A549 (cell line): Measurements from ENCODE around the gene AFMID. TPM values are rescaled to one million over a fixed set of nuclear protein-coding genes. Genes with fewer than 3 reads are reported as not detected.

ENCODE experiments used
- ATAC-seq, 2 experiments: fragments of 200-7000 bp in 1 of 2; fragments of >200 bp in 1 of 2; cut with Nextera tagmentation in 1 of 2; cut with Tn5 transposase in 1 of 2; 3 replicates each; pipeline versions ENCODE4 v1.8.0 to v1.9.1; 2018 to 2020; ENCODE audit warnings: mild to moderate bottlenecking in 1 of 2, moderate library complexity in 1 of 2
- CTCF ChIA-PET: fragments of 300-600 bp; sonication (Branson Sonifier 250); formaldehyde crosslinking; extraction: SDS; loops from one replicate; lab custom pipeline; 2021; ENCODE audit warnings: antibody characterized with exemption, inconsistent platforms; lab: Yijun Ruan, JAX
- POLR2A ChIA-PET: fragments of 350-600 bp; formaldehyde crosslinking; extraction: SDS; loops from one replicate; lab custom pipeline; 2021; ENCODE audit warnings: antibody characterized with exemption, inconsistent platforms; lab: Yijun Ruan, JAX
- DNase-seq, 2 experiments: peaks; one replicate each; pipeline versions ENCODE4 v3.0.0 to v3.0.0-alpha.2; 2011 to 2016; ENCODE audit warnings: low read depth in 1 of 2, low spot score in 1 of 2
- FAIRE-seq: peaks from 2 replicates; lab custom pipeline; 2011; peaks lifted over from hg19 to GRCh38; lab: Jason Lieb, UNC
- H3K27ac ChIP-seq, 2 experiments: fragments of >200 bp; sonication (Bioruptor Twin); formaldehyde crosslinking; 3 replicates each; pipeline ENCODE4 v1.5.1; 2016 to 2017
- H3K4me1 ChIP-seq: fragments of >200 bp; sonication (Bioruptor Twin); formaldehyde crosslinking; 3 replicates; pipeline ENCODE4 v1.6.1; 2016
- H3K4me2 ChIP-seq: fragments of >200 bp; sonication (Bioruptor Twin); formaldehyde crosslinking; 3 replicates; pipeline ENCODE4 v1.6.1; 2016
- H3K4me3 ChIP-seq: fragments of >200 bp; sonication (Bioruptor Twin); formaldehyde crosslinking; 3 replicates; pipeline ENCODE4 v1.5.1; 2016
- H3K9me3 ChIP-seq: fragments of >200 bp; sonication (Bioruptor Twin); formaldehyde crosslinking; 3 replicates; pipeline ENCODE4 v1.6.1; 2016
- ATOH8 ChIP-seq: fragments of 250-450 bp; sonication (Bioruptor Pico); IDR thresholded peaks from 2 replicates; pipeline ENCODE4 v1.5.0; 2020; ENCODE audit warnings: low read depth, mild to moderate bottlenecking, moderate library complexity
- CBX2 ChIP-seq: fragments of 200-600 bp; sonication (generic); IDR thresholded peaks from 2 replicates; pipeline ENCODE4 v1.6.1; 2016; ENCODE audit warnings: low read depth, mild to moderate bottlenecking, borderline replicate concordance
- CBX8 ChIP-seq: fragments of 200-600 bp; sonication (generic); IDR thresholded peaks from 2 replicates; pipeline ENCODE4 v1.6.1; 2016
- CEBPB ChIP-seq, 2 experiments: fragments of >200 bp in 1 of 2; sonication (Bioruptor Twin) in 1 of 2; formaldehyde crosslinking in 1 of 2; IDR thresholded peaks; 2 replicates each; pipeline ENCODE4 v1.6.1; 2012 to 2016
- CHD2 ChIP-seq: fragments of 150-350 bp; IDR thresholded peaks from 2 replicates; pipeline ENCODE4 v1.6.1; 2014; ENCODE audit warnings: low read length; ENCODE audit not compliant: partially characterized antibody
- EHMT2 ChIP-seq: fragments of 200-600 bp; sonication (generic); IDR thresholded peaks from 2 replicates; pipeline ENCODE4 v1.6.1; 2016; ENCODE audit warnings: antibody characterized with exemption, low read depth, mild to moderate bottlenecking, moderate library complexity
- ELK1 ChIP-seq: fragments of 150-350 bp; IDR thresholded peaks from 2 replicates; pipeline ENCODE4 v1.6.1; 2014; ENCODE audit warnings: low read depth, mild to moderate bottlenecking, low read length
- FOSL2 ChIP-seq, 2 experiments: fragments of 450-650 bp in 1 of 2; fragments of >200 bp in 1 of 2; sonication (Bioruptor Twin) in 1 of 2; formaldehyde crosslinking; IDR thresholded peaks; 2 replicates each; pipeline versions ENCODE4 v1.5.0 to v1.6.1; 2016 to 2020; ENCODE audit warnings: mild to moderate bottlenecking in 1 of 2, moderate library complexity in 1 of 2
- HDAC2 ChIP-seq: fragments of 200-600 bp; sonication (generic); IDR thresholded peaks from 2 replicates; pipeline ENCODE4 v1.6.1; 2016
- HEYL ChIP-seq: fragments of 250-450 bp; sonication (Bioruptor Pico); IDR thresholded peaks from 2 replicates; pipeline ENCODE4 v1.8.0; 2021; ENCODE audit warnings: mild to moderate bottlenecking, moderate library complexity
- HOXA7 ChIP-seq: fragments of 250-450 bp; sonication (Bioruptor Pico); IDR thresholded peaks from 2 replicates; pipeline ENCODE4 v1.5.0; 2020; ENCODE audit warnings: mild to moderate bottlenecking, moderate library complexity
- HOXB13 ChIP-seq: fragments of 250-450 bp; sonication (Bioruptor Pico); IDR thresholded peaks from 2 replicates; pipeline ENCODE4 v1.5.0; 2020; ENCODE audit warnings: low read depth, mild to moderate bottlenecking, moderate library complexity
- MAX ChIP-seq: IDR thresholded peaks from 2 replicates; pipeline ENCODE4 v1.6.1; 2012
- MAZ ChIP-seq: fragments of 150-350 bp; IDR thresholded peaks from 2 replicates; pipeline ENCODE4 v1.6.1; 2014; ENCODE audit warnings: antibody characterized with exemption, low read depth, low read length, borderline replicate concordance
- MYC ChIP-seq: IDR thresholded peaks from 2 replicates; pipeline ENCODE4 v1.6.1; 2012; ENCODE audit warnings: mild to moderate bottlenecking, inconsistent platforms, low read length, improper control_type of control experiment, borderline replicate concordance
- NFE2L2 ChIP-seq: fragments of 150-350 bp; conservative IDR thresholded peaks from 2 replicates; pipeline ENCODE4 v1.6.1; 2014; ENCODE audit warnings: low read length
- NR3C1 ChIP-seq: fragments of >200 bp; sonication (Bioruptor Twin); formaldehyde crosslinking; IDR thresholded peaks from 3 replicates; pipeline ENCODE4 v1.6.1; 2017
- PHF8 ChIP-seq: fragments of 200-600 bp; sonication (generic); IDR thresholded peaks from 2 replicates; pipeline ENCODE4 v1.6.1; 2016; ENCODE audit warnings: low read depth, mild to moderate bottlenecking, antibody characterized with exemption, moderate library complexity, borderline replicate concordance
- POLR2A ChIP-seq: IDR thresholded peaks from 2 replicates; pipeline ENCODE4 v1.6.1; 2012; ENCODE audit warnings: mild to moderate bottlenecking, low read length
- RARB ChIP-seq: fragments of 250-450 bp; sonication (Bioruptor Pico); IDR thresholded peaks from 2 replicates; pipeline ENCODE4 v1.8.0; 2021; ENCODE audit warnings: mild to moderate bottlenecking, moderate library complexity
- RFX5 ChIP-seq: fragments of 450-650 bp; IDR thresholded peaks from 2 replicates; pipeline ENCODE4 v1.7.1; 2014; ENCODE audit warnings: antibody characterized with exemption, mild to moderate bottlenecking, moderate library complexity
- RNF2 ChIP-seq: fragments of 200-600 bp; sonication (generic); IDR thresholded peaks from 2 replicates; pipeline ENCODE4 v1.6.1; 2016; ENCODE audit warnings: low read depth, mild to moderate bottlenecking, antibody characterized with exemption, moderate library complexity, borderline replicate concordance
- SREBF2 ChIP-seq: fragments of 450-650 bp; IDR thresholded peaks from 2 replicates; pipeline ENCODE4 v1.6.1; 2014; ENCODE audit warnings: mild to moderate bottlenecking, moderate library complexity
- ZFP36 ChIP-seq: fragments of 450-650 bp; IDR thresholded peaks from 2 replicates; pipeline ENCODE4 v1.6.1; 2014; ENCODE audit warnings: borderline replicate concordance; ENCODE audit not compliant: partially characterized antibody
- ZSCAN20 ChIP-seq: fragments of 250-450 bp; sonication (Bioruptor Pico); IDR thresholded peaks from 2 replicates; pipeline ENCODE4 v1.8.0; 2022; ENCODE audit warnings: mild to moderate bottlenecking, moderate library complexity
- WGBS: methylation state at CpG from one replicate; pipeline ENCODE4 v1.1.6; 2017; ENCODE audit errors: missing lambda C conversion rate; 5-methylcytosine and 5-hydroxymethylcytosine counted together
- polyA plus RNA-seq, 4 experiments: library from polyadenylated mRNA; depleted of rRNA in 3 of 4; stranded (reverse); fragments of >200 nt; fragmentation: RNase III in 1 of 4; extraction: RNeasy Plus Mini Kit Qiagen cat#74134 plus additional on column Dnase treatment in 1 of 4; gene quantifications; 2 replicates in 3 of 4; 3 replicates in 1 of 4; pipeline ENCODE4 v1.2.3, GENCODE V29; 2011 to 2017
- TF ChIP-seq, protein P1 (sequence below): fragments of >200 bp; sonication (Bioruptor Twin); formaldehyde crosslinking; IDR thresholded peaks from 2 replicates; pipeline ENCODE4 v1.6.1; 2016
- TF ChIP-seq, protein P2 (sequence below): fragments of >200 bp; sonication (Bioruptor Twin); formaldehyde crosslinking; IDR thresholded peaks from 3 replicates; pipeline ENCODE4 v1.6.1; 2016

The AFMID gene
- polyA plus RNA-seq, 2 of the 4 experiments (the other 2 are of a cell fraction): 33.4 to 43.4 TPM

- ATAC-seq (no peak), DNase-seq (no peak), FAIRE-seq (no peak)
- ChIA-PET POLR2A (no interaction called here), CTCF (interaction anchor here (1.0 to 7.2 kb wide), 10 partner anchors 8 to 98 kb away, joined by 3 to 105 read pairs (median 4); no protein-coding TSS in a partner anchor)
- 92% methylated on average over 13 of the region's 13 CpGs for WGBS
- no peak overlapping the region for H3K27ac ChIP-seq
- H3K4me3 ChIP-seq: no peak overlapping the region
- H3K4me1 ChIP-seq: peaks cover 31% of the 10 kb centered on the region
- H3K9me3 ChIP-seq: no peaks in the 10 kb centered on the region
- H3K4me2 ChIP-seq: no peak overlapping the region
- TF ChIP-seq POLR2A: no peak
- TF ChIP-seq, protein P1, sequence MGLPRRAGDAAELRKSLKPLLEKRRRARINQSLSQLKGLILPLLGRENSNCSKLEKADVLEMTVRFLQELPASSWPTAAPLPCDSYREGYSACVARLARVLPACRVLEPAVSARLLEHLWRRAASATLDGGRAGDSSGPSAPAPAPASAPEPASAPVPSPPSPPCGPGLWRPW: no peak
- TF ChIP-seq CBX8: no peak
- TF ChIP-seq ZSCAN20 (CRISPR knock-in tag): no peak
- no peak for TF ChIP-seq CBX2
- no peak for TF ChIP-seq HEYL (CRISPR knock-in tag)
- TF ChIP-seq MAZ: no peak
- no peak for TF ChIP-seq RARB (CRISPR knock-in tag)
- TF ChIP-seq NFE2L2: no peak
- no peak for TF ChIP-seq EHMT2
Measured at GRCh38 chr17:78182504-78182903, 4.7 kb upstream of the AFMID start.

DNA sequence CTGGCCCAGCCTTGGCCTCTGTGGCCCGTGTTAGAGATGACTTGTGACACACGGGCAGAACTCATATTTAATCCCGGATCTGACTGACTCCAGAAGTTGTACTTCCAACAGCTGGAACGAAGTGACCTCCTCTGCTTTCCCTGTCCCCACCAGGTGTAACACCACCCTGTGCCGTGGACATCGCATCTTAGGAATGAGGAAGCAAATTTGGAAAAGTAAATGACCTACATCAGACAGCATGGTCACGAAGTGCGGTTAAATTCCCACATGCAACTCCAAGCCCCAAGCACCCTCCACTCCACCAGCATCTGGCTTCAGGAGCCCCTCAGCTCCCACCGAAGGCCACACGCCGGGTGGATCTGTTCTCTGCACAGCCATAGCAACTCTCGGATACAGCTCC lies 3.2 kb upstream of the AFMID start:
- H3K9me3 ChIP-seq: no peaks in the 10 kb centered on the region
- ATAC-seq (no peak), DNase-seq (no peak), FAIRE-seq (no peak)
- H3K4me1 ChIP-seq: peaks cover 40% of the 10 kb centered on the region
- CTCF ChIA-PET: interaction anchor here (0.7 to 7.2 kb wide), 7 partner anchors 9 to 71 kb away, joined by 3 to 105 read pairs (median 12); no protein-coding TSS in a partner anchor
- POLR2A ChIA-PET: no interaction called here
- no peak for TF ChIP-seq SREBF2
- TF ChIP-seq CEBPB (IDR thresholded peaks at IDR 0.05): no peak
- no peak for TF ChIP-seq ATOH8 (CRISPR knock-in tag)
- TF ChIP-seq CHD2: no peak
- no peak for TF ChIP-seq RNF2
- TF ChIP-seq MYC: no peak
- no peak for TF ChIP-seq ZFP36
- TF ChIP-seq, protein P2, sequence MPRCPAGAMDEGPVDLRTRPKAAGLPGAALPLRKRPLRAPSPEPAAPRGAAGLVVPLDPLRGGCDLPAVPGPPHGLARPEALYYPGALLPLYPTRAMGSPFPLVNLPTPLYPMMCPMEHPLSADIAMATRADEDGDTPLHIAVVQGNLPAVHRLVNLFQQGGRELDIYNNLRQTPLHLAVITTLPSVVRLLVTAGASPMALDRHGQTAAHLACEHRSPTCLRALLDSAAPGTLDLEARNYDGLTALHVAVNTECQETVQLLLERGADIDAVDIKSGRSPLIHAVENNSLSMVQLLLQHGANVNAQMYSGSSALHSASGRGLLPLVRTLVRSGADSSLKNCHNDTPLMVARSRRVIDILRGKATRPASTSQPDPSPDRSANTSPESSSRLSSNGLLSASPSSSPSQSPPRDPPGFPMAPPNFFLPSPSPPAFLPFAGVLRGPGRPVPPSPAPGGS: no peak
- TF ChIP-seq EHMT2: no peak
- TF ChIP-seq MAX: no peak
- no peak for TF ChIP-seq PHF8
- no peak for TF ChIP-seq HDAC2
- no peak for TF ChIP-seq RFX5
- TF ChIP-seq HOXA7 (CRISPR knock-in tag): no peak
- TF ChIP-seq NR3C1: no peak
- TF ChIP-seq FOSL2 (IDR thresholded peaks at IDR 0.05): no peak
- no peak for TF ChIP-seq FOSL2 (CRISPR knock-in tag; IDR thresholded peaks at IDR 0.05)
- TF ChIP-seq ELK1: no peak
- TF ChIP-seq HOXB13 (CRISPR knock-in tag): no peak
- H3K4me3 ChIP-seq: no peak overlapping the region
- no peak overlapping the region for H3K27ac ChIP-seq
- no peak overlapping the region for H3K4me2 ChIP-seq
- 89% methylated on average over 12 of the region's 12 CpGs for WGBS
